GM23338 (cell line): Measurements from ENCODE around the gene NUP214. TPM values are rescaled to one million over a fixed set of nuclear protein-coding genes. Genes with fewer than 3 reads are reported as not detected.

Experiments
- ATAC-seq: fragments of 200-7000 bp; cut with Tn5 transposase; 3 replicates; pipeline ENCODE4 v1.9.1; 2020
- DNase-seq: peaks from one replicate; pipeline ENCODE4 v3.0.0-alpha.2; 2015; ENCODE audit warnings: low spot score
- H2AFZ ChIP-seq: fragments of 200-600 bp; sonication (generic); 2 replicates; pipeline ENCODE4 v1.8.0; 2016; ENCODE audit warnings: antibody characterized with exemption, mild to moderate bottlenecking, moderate library complexity
- H3F3A ChIP-seq: fragments of 200-600 bp; sonication (generic); replicated peaks from 2 replicates; pipeline ENCODE4 v1.8.0; 2017; ENCODE audit warnings: antibody characterized with exemption, mixed run types, low read depth
- H3K27ac ChIP-seq: fragments of 200-600 bp; sonication (generic); 2 replicates; pipeline ENCODE4 v1.6.1; 2016; ENCODE audit warnings: low read depth
- H3K27me3 ChIP-seq: fragments of 200-600 bp; sonication (generic); 2 replicates; pipeline ENCODE4 v1.8.0; 2016; ENCODE audit warnings: mild to moderate bottlenecking, mixed run types, moderate library complexity; ENCODE audit not compliant: insufficient read depth
- H3K36me3 ChIP-seq: fragments of 200-600 bp; sonication (generic); 2 replicates; pipeline ENCODE4 v1.8.0; 2016; ENCODE audit warnings: mild to moderate bottlenecking; ENCODE audit not compliant: insufficient read depth
- H3K4me1 ChIP-seq: fragments of 200-600 bp; sonication (generic); 2 replicates; pipeline ENCODE4 v1.8.0; 2016; ENCODE audit warnings: mild to moderate bottlenecking, moderate library complexity; ENCODE audit not compliant: insufficient read depth
- H3K4me2 ChIP-seq: fragments of 200-600 bp; sonication (generic); 2 replicates; pipeline ENCODE4 v1.7.1; 2017; ENCODE audit warnings: mixed run types
- H3K4me3 ChIP-seq: fragments of 200-600 bp; sonication (generic); 2 replicates; pipeline ENCODE4 v1.6.1; 2016; ENCODE audit warnings: mixed run types
- H3K79me2 ChIP-seq: fragments of 200-600 bp; sonication (generic); replicated peaks from 2 replicates; pipeline ENCODE4 v1.8.0; 2017; ENCODE audit warnings: mild to moderate bottlenecking; ENCODE audit not compliant: insufficient read depth
- H3K9me2 ChIP-seq: fragments of 200-600 bp; sonication (generic); 2 replicates; pipeline ENCODE4 v1.8.0; 2017; ENCODE audit not compliant: insufficient read depth
- H4K20me1 ChIP-seq: fragments of 200-600 bp; sonication (generic); replicated peaks from 2 replicates; pipeline ENCODE4 v1.8.0; 2017; ENCODE audit warnings: mild to moderate bottlenecking; ENCODE audit not compliant: insufficient read depth
- H3K27ac Mint-ChIP-seq: 2 replicates; pipeline ENCODE4 v1.8.0; 2020; ENCODE audit warnings: inconsistent platforms, mild to moderate bottlenecking, moderate library complexity, mixed read lengths
- H3K27me3 Mint-ChIP-seq: 3 replicates; pipeline ENCODE4 v1.8.0; 2022; ENCODE audit warnings: low read depth, mild to moderate bottlenecking, moderate library complexity, mixed read lengths, inconsistent platforms; ENCODE audit not compliant: insufficient read depth, poor library complexity
- H3K36me3 Mint-ChIP-seq: 3 replicates; pipeline ENCODE4 v1.8.0; 2021; ENCODE audit warnings: low read depth, mild to moderate bottlenecking, inconsistent platforms, moderate library complexity, mixed read lengths
- H3K4me1 Mint-ChIP-seq: 3 replicates; pipeline ENCODE4 v1.8.0; 2020; ENCODE audit warnings: mild to moderate bottlenecking, inconsistent platforms, mixed read lengths
- H3K4me3 Mint-ChIP-seq: 3 replicates; pipeline ENCODE4 v1.8.0; 2021; ENCODE audit warnings: moderate library complexity, mild to moderate bottlenecking, inconsistent platforms, mixed read lengths
- H3K9me3 Mint-ChIP-seq: 3 replicates; pipeline ENCODE4 v1.8.0; 2020; ENCODE audit warnings: moderate library complexity, mild to moderate bottlenecking, inconsistent platforms, mixed read lengths
- EZH2phosphoT487 ChIP-seq: fragments of 200-600 bp; sonication (generic); IDR thresholded peaks from one replicate; pipeline ENCODE4 v1.8.1; 2018; ENCODE audit warnings: antibody characterized with exemption; ENCODE audit not compliant: unreplicated experiment
- JUNB ChIP-seq: IDR thresholded peaks from one replicate; pipeline ENCODE4 v1.6.1; 2016; ENCODE audit warnings: antibody characterized with exemption; ENCODE audit not compliant: unreplicated experiment
- ZNF114 ChIP-seq: fragments of 250-450 bp; sonication (Bioruptor Pico); IDR thresholded peaks from 2 replicates; pipeline ENCODE4 v1.5.0; 2020; ENCODE audit warnings: mild to moderate bottlenecking, moderate library complexity
- ZNF331 ChIP-seq: fragments of 250-450 bp; sonication (Bioruptor Pico); IDR thresholded peaks from 2 replicates; pipeline ENCODE4 v1.5.0; 2020; ENCODE audit warnings: low read depth, mild to moderate bottlenecking, moderate library complexity
- polyA plus RNA-seq: library from polyadenylated mRNA; unstranded; fragments of >200 nt; fragmentation: Nextera tagmentation; extraction: Ambion mirVana; gene quantifications from 2 replicates; pipeline ENCODE4 v1.2.1, GENCODE V29; 2016
- total RNA-seq: library from RNA; depleted of rRNA; stranded (reverse); fragments of >200 nt; shearing (Covaris generic); gene quantifications from 2 replicates; pipeline ENCODE4 v1.2.3, GENCODE V29; 2014
- TF ChIP-seq, protein P1 (sequence below), 2 experiments: fragments of 200-600 bp in 1 of 2; sonication (generic) in 1 of 2; conservative IDR thresholded peaks; 2 replicates each; pipeline versions ENCODE4 v1.5.1 to v1.6.1; 2016 to 2017; ENCODE audit warnings: antibody characterized with exemption in 2 of 2, low read depth in 2 of 2, mild to moderate bottlenecking in 2 of 2, moderate library complexity in 1 of 2
- TF ChIP-seq, protein P2 (sequence below): fragments of 250-450 bp; sonication (Bioruptor Pico); IDR thresholded peaks from 2 replicates; pipeline ENCODE4 v1.5.0; 2020; ENCODE audit warnings: mild to moderate bottlenecking, moderate library complexity

Gene NUP214
- total and polyA plus RNA-seq, 2 experiments from 2014 or later: 36.0 to 57.0 TPM

DNA sequence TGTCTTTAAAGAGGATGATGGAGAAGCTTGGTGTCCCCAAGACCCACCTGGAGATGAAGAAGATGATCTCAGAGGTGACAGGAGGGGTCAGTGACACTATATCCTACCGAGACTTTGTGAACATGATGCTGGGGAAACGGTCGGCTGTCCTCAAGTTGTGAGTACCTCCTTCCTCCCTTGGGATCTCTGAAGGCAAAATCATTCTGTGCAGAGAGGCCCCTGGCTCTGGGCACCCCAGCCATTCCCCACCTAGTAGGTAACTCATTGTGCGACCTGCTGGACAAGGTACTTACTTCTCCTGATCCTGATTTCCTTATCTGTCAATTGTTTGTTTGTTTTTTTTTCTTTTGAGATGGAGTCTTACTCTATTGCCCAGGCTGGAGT is 7.6 kb upstream of the NUP214 start (continued):
- TF ChIP-seq ZNF331 (CRISPR knock-in tag) (no peak), EZH2phosphoT487 (no peak)
- TF ChIP-seq, protein P1, sequence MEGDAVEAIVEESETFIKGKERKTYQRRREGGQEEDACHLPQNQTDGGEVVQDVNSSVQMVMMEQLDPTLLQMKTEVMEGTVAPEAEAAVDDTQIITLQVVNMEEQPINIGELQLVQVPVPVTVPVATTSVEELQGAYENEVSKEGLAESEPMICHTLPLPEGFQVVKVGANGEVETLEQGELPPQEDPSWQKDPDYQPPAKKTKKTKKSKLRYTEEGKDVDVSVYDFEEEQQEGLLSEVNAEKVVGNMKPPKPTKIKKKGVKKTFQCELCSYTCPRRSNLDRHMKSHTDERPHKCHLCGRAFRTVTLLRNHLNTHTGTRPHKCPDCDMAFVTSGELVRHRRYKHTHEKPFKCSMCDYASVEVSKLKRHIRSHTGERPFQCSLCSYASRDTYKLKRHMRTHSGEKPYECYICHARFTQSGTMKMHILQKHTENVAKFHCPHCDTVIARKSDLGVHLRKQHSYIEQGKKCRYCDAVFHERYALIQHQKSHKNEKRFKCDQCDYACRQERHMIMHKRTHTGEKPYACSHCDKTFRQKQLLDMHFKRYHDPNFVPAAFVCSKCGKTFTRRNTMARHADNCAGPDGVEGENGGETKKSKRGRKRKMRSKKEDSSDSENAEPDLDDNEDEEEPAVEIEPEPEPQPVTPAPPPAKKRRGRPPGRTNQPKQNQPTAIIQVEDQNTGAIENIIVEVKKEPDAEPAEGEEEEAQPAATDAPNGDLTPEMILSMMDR (conservative IDR thresholded peaks at IDR 0.05; ENCODE audit: low read depth in 2 of 2): no peak

DNA sequence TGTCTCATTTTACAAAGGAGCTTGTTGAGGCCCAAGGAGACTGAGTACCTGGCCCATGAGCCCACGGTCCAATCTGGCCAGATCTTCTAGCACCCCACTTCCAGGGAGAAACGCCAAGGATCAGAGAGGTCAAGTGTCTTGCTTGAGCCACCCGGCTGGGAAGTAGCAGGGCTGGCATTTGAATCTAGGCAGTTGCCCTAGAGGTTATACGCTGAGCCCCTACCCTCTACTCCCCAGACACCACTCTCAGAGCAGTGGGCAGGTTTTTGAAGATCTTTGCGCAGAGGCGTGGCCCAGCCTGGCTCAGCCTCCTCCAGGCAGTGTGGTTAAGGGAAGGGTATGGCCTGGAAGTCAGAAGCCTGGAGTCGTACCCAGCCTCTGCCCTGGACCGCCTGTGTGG is 5.8 kb upstream of the NUP214 start:
- Mint-ChIP-seq H3K27me3 (peaks cover 9% of the 10 kb centered on the region), H3K27ac (no peak overlapping the region), H3K36me3 (peaks cover 69% of the 10 kb centered on the region), H3K9me3 (no peaks in the 10 kb centered on the region), H3K4me1 (0 out of 3 replicates have a peak, but pooled peaks cover under 1% of the 10 kb centered on the region), H3K4me3 (no peak overlapping the region)
- no peak overlapping the region for H3K4me3 ChIP-seq
- TF ChIP-seq, protein P2, sequence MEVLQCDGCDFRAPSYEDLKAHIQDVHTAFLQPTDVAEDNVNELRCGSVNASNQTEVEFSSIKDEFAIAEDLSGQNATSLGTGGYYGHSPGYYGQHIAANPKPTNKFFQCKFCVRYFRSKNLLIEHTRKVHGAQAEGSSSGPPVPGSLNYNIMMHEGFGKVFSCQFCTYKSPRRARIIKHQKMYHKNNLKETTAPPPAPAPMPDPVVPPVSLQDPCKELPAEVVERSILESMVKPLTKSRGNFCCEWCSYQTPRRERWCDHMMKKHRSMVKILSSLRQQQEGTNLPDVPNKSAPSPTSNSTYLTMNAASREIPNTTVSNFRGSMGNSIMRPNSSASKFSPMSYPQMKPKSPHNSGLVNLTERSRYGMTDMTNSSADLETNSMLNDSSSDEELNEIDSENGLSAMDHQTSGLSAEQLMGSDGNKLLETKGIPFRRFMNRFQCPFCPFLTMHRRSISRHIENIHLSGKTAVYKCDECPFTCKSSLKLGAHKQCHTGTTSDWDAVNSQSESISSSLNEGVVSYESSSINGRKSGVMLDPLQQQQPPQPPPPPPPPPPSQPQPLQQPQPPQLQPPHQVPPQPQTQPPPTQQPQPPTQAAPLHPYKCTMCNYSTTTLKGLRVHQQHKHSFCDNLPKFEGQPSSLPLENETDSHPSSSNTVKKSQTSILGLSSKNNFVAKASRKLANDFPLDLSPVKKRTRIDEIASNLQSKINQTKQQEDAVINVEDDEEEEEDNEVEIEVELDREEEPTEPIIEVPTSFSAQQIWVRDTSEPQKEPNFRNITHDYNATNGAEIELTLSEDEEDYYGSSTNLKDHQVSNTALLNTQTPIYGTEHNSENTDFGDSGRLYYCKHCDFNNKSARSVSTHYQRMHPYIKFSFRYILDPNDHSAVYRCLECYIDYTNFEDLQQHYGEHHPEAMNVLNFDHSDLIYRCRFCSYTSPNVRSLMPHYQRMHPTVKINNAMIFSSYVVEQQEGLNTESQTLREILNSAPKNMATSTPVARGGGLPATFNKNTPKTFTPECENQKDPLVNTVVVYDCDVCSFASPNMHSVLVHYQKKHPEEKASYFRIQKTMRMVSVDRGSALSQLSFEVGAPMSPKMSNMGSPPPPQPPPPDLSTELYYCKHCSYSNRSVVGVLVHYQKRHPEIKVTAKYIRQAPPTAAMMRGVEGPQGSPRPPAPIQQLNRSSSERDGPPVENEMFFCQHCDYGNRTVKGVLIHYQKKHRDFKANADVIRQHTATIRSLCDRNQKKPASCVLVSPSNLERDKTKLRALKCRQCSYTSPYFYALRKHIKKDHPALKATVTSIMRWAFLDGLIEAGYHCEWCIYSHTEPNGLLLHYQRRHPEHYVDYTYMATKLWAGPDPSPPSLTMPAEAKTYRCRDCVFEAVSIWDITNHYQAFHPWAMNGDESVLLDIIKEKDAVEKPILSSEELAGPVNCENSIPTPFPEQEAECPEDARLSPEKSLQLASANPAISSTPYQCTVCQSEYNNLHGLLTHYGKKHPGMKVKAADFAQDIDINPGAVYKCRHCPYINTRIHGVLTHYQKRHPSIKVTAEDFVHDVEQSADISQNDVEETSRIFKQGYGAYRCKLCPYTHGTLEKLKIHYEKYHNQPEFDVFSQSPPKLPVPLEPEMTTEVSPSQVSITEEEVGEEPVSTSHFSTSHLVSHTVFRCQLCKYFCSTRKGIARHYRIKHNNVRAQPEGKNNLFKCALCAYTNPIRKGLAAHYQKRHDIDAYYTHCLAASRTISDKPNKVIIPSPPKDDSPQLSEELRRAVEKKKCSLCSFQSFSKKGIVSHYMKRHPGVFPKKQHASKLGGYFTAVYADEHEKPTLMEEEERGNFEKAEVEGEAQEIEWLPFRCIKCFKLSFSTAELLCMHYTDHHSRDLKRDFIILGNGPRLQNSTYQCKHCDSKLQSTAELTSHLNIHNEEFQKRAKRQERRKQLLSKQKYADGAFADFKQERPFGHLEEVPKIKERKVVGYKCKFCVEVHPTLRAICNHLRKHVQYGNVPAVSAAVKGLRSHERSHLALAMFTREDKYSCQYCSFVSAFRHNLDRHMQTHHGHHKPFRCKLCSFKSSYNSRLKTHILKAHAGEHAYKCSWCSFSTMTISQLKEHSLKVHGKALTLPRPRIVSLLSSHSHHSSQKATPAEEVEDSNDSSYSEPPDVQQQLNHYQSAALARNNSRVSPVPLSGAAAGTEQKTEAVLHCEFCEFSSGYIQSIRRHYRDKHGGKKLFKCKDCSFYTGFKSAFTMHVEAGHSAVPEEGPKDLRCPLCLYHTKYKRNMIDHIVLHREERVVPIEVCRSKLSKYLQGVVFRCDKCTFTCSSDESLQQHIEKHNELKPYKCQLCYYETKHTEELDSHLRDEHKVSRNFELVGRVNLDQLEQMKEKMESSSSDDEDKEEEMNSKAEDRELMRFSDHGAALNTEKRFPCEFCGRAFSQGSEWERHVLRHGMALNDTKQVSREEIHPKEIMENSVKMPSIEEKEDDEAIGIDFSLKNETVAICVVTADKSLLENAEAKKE (CRISPR knock-in tag): no peak
- TF ChIP-seq ZNF114 (CRISPR knock-in tag) (no peak), JUNB (no peak)
- peaks cover 29% of the 10 kb centered on the region for H3K36me3 ChIP-seq
- peaks cover 8% of the 10 kb centered on the region; the same call in 1 of the 2 replicates for H3F3A ChIP-seq
- H3K79me2 ChIP-seq: no peaks in the 10 kb centered on the region
- H3K4me2 ChIP-seq: no peak overlapping the region
- H3K9me2 ChIP-seq: no peaks in the 10 kb centered on the region
- H3K27me3 ChIP-seq: no peaks in the 10 kb centered on the region
- ATAC-seq (no peak), DNase-seq (no peak)
- H2AFZ ChIP-seq: no peak overlapping the region
- no peak overlapping the region for H3K27ac ChIP-seq
- no peaks in the 10 kb centered on the region for H3K4me1 ChIP-seq
- H4K20me1 ChIP-seq: no peaks in the 10 kb centered on the region; the same call in none of the 2 replicates
